ENCODE measurements around the gene PLD1. TPM values are rescaled to one million over a fixed set of nuclear protein-coding genes. Genes with fewer than 3 reads are reported as not detected.

The PLD1 gene
- total RNA-seq, 1 donor from 2014 or later = 8.8 TPM

DNA sequence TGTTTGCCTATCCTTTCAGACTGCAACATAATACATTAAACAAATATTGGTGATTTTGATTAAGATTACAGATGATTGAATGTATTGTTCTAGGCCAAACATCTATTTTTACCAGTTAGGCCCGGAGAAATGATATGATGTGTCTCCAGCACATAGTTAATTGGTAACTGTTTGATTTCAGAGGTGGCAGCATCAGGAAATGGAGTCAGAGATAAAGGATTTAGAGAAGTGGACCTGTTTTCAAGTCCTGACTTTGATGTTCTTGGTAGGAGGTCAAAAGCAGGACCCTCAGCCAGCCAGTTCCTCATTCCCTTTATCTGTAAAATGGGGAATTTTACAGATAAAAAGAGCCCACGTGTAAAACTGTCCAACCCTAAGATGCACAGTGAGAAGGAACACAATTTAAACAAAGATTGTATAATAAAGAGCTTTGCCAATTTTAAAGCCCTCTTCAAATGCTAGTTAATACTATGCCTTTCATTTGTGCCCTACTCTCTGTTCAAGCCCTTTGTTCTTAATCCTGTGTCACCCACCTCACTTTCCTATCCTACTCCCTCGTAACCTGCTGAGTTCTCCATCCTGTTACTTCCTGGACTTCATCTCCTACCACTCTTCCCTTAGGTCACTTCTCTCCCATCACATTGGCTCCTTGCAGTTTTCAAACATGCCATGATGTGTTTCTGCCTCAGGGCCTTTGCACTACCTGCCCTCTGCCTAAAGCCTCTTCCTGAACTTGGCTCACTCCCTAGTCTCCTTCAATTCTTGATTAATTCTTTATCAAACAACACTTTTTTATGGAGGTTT lies 35.4 kb upstream of the PLD1 start:
- H3K27ac ChIP-seq = no peak overlapping the region
- no peak for DNase-seq (ENCODE audit: low spot score in 2 of 2)
- intact Hi-C loops (cut with DNase I) = no loop called here
- H3K27me3 ChIP-seq = no peaks in the 10 kb centered on the region
- TF ChIP-seq, protein P1, sequence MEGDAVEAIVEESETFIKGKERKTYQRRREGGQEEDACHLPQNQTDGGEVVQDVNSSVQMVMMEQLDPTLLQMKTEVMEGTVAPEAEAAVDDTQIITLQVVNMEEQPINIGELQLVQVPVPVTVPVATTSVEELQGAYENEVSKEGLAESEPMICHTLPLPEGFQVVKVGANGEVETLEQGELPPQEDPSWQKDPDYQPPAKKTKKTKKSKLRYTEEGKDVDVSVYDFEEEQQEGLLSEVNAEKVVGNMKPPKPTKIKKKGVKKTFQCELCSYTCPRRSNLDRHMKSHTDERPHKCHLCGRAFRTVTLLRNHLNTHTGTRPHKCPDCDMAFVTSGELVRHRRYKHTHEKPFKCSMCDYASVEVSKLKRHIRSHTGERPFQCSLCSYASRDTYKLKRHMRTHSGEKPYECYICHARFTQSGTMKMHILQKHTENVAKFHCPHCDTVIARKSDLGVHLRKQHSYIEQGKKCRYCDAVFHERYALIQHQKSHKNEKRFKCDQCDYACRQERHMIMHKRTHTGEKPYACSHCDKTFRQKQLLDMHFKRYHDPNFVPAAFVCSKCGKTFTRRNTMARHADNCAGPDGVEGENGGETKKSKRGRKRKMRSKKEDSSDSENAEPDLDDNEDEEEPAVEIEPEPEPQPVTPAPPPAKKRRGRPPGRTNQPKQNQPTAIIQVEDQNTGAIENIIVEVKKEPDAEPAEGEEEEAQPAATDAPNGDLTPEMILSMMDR (IDR thresholded peaks at IDR 0.05) = no peak
- no peaks in the 10 kb centered on the region for H3K9me3 ChIP-seq
- H3K4me1 ChIP-seq = peaks cover 0 to 10% of the 10 kb centered on the region in 2 donors
- H3K36me3 ChIP-seq = no peaks in the 10 kb centered on the region
- H3K4me3 ChIP-seq = no peak overlapping the region

- no peaks in the 10 kb centered on the region for H3K9me3 ChIP-seq
- peaks cover 0 to 2% of the 10 kb centered on the region in 2 donors for H3K4me1 ChIP-seq
- H3K27me3 ChIP-seq = no peaks in the 10 kb centered on the region
- TF ChIP-seq, protein P1 (IDR thresholded peaks at IDR 0.05) = no peak
- H3K36me3 ChIP-seq = no peaks in the 10 kb centered on the region
- H3K4me3 ChIP-seq = no peak overlapping the region
- intact Hi-C loops (cut with DNase I) = no loop called here
- DNase-seq (ENCODE audit: low spot score in 2 of 2) = no peak
- H3K27ac ChIP-seq = no peak overlapping the region
Observed at GRCh38 chr3:171844873-171845272, 34.6 kb upstream of the PLD1 start.

GRCh38 chr3:171842864-171843518 lies 32.7 kb upstream of the PLD1 start, which contains the start of gene TMEM212:
TMEM212 (plus strand) TSS chr3:171843349; CDS start chr3:171843384, 35 bp downstream.
- Histone ChIP-seq H3K4me3 (no peak within 1 kb of the TSS), H3K27ac (peak within 1 kb of the TSS; percentile 50 to 52), H3K27me3 (no peaks in the 10 kb centered on the region), H3K4me1 (no peaks in the 10 kb centered on the region), H3K9me3 (no peaks in the 10 kb centered on the region), H3K36me3 (no peaks in the 10 kb centered on the region)
- TF ChIP-seq, protein P1 (IDR thresholded peaks at IDR 0.05) = no peak
- DNase-seq (ENCODE audit: low spot score in 2 of 2) = no peak
- intact Hi-C loops (cut with DNase I) = no loop called here

DNA sequence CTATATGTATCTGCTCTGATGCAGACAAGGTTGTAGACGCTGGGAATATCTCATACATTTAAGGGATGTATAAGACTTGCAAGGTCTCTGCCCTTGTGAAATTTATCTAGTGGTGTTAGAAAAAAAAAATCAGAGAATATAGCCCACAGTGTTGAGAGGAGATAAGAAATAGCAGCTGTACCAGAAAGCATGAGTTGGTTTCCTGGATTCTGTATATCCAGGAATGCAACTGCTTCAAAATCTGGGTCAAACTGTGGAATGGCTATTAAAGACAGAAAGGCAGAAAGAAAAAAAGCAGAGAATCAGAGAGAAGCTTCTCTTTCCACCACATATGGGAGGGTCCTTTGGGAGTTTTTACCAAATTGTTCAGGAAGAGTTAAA lies 31.3 kb upstream of the PLD1 start:
- DNase-seq (ENCODE audit: low spot score in 2 of 2) = no peak
- no peak overlapping the region for H3K4me3 ChIP-seq
- no peak overlapping the region for H3K27ac ChIP-seq
- no peaks in the 10 kb centered on the region for H3K4me1 ChIP-seq
- no peaks in the 10 kb centered on the region for H3K36me3 ChIP-seq
- intact Hi-C loops (cut with DNase I) = no loop called here
- no peaks in the 10 kb centered on the region for H3K27me3 ChIP-seq
- no peaks in the 10 kb centered on the region for H3K9me3 ChIP-seq
- TF ChIP-seq, protein P1 (IDR thresholded peaks at IDR 0.05) = no peak

- Histone ChIP-seq H3K27ac (no peak overlapping the region), H3K9me3 (no peaks in the 10 kb centered on the region), H3K4me3 (no peak overlapping the region), H3K27me3 (no peaks in the 10 kb centered on the region), H3K36me3 (no peaks in the 10 kb centered on the region), H3K4me1 (no peaks in the 10 kb centered on the region)
- TF ChIP-seq, protein P1 (IDR thresholded peaks at IDR 0.05) = no peak
- DNase-seq (ENCODE audit: low spot score in 2 of 2) = no peak
- intact Hi-C loops (cut with DNase I) = no loop called here
Observed at GRCh38 chr3:171840811-171841619, 30.7 kb upstream of the PLD1 start.
